GM18505 (cell line): Measurements from ENCODE around the gene ABI3.
"Not testable (repeated sequence)": the region's sequence is repeated elsewhere in the genome, so short reads cannot be mapped to it uniquely, and the experiment has no call there.

ENCODE experiments used
- ATAC-seq: cut with Tn5 transposase; IDR thresholded peaks from one replicate; pipeline ENCODE4 v1.9.1; 2021; ENCODE audit not compliant: unreplicated experiment
- POLR2A ChIP-seq: IDR thresholded peaks from 4 replicates; pipeline ENCODE4 v1.6.1; 2011; ENCODE audit warnings: borderline replicate concordance; ENCODE audit not compliant: insufficient read depth, insufficient read length; ENCODE audit errors: extremely low read depth

ABI3 gene

GRCh38 chr17:49259663-49260010 lies 49.1 kb downstream of the ABI3 start:
- no peak for ATAC-seq
- no peak for TF ChIP-seq POLR2A

GRCh38 chr17:49260011-49260816 lies 49.7 kb downstream of the ABI3 start:
- no peak for TF ChIP-seq POLR2A
- ATAC-seq: no peak

GRCh38 chr17:49260817-49261291 lies 50.3 kb downstream of the ABI3 start:
- no peak for ATAC-seq
- no peak for TF ChIP-seq POLR2A

GRCh38 chr17:49261540-49261939 lies 51.0 kb downstream of the ABI3 start:
- ATAC-seq: not testable (repeated sequence)

- no peak for TF ChIP-seq POLR2A
- no peak for ATAC-seq
These were observed 55.7 kb downstream of the ABI3 start for GRCh38 chr17:49266233-49266632.

GRCh38 chr17:49267912-49268311 lies 57.4 kb downstream of the ABI3 start:
- no peak for ATAC-seq
- no peak for TF ChIP-seq POLR2A

GRCh38 chr17:49269356-49269755 lies 58.8 kb downstream of the ABI3 start:
- TF ChIP-seq POLR2A: no peak
- ATAC-seq: no peak
